Testis (tissue), 2 donors: ENCODE measurements around the gene PSTPIP2.

Source experiments
- CTCF ChIP-seq, 3 experiments: fragments of 450-650 bp in 2 of 3; fragments of 200-600 bp in 1 of 3; sonication (generic) in 1 of 3; IDR thresholded peaks; one replicate each; pipeline ENCODE4 v1.5.1; 2016 to 2019; ENCODE audit warnings: antibody characterized with exemption in 3 of 3, mild to moderate bottlenecking in 2 of 3, moderate library complexity in 1 of 3
- POLR2A ChIP-seq: fragments of 450-650 bp; IDR thresholded peaks from one replicate; pipeline ENCODE4 v1.6.1; 2017; ENCODE audit warnings: antibody characterized with exemption, mild to moderate bottlenecking, moderate library complexity

GRCh38 chr18:46072376-46072867 is 362 bp upstream of the PSTPIP2 start:
- no peak for TF ChIP-seq CTCF (IDR thresholded peaks at IDR 0.05)
- no peak for TF ChIP-seq POLR2A
